ENCODE measurements around the gene POGLUT2.

The POGLUT2 gene

DNA sequence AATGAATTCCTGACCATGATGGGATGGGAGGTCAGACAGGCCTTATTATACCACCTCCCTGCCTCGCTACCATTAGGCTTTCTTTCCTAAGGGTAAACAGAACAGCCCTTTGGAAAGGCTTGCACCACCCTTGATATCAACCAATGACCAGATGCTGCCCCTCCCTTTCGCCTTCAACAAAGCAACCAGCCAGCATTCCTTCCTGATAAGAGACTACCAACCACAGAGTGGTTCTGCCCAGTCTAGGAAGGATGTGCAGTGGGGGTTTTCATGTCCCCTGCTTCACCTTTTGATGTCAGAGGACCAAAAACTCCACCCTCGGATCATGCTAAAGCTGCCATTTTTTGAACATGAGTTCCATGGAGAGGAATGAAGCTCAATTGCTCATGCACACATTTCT, 46.9 kb downstream of the POGLUT2 start:
- no peak overlapping the region for H3K4me3 ChIP-seq (replicated peaks; ENCODE audit: low read depth, low read length)
- no peak for DNase-seq (ENCODE audit: extremely low read depth, low read depth)
- TF ChIP-seq, protein P1, sequence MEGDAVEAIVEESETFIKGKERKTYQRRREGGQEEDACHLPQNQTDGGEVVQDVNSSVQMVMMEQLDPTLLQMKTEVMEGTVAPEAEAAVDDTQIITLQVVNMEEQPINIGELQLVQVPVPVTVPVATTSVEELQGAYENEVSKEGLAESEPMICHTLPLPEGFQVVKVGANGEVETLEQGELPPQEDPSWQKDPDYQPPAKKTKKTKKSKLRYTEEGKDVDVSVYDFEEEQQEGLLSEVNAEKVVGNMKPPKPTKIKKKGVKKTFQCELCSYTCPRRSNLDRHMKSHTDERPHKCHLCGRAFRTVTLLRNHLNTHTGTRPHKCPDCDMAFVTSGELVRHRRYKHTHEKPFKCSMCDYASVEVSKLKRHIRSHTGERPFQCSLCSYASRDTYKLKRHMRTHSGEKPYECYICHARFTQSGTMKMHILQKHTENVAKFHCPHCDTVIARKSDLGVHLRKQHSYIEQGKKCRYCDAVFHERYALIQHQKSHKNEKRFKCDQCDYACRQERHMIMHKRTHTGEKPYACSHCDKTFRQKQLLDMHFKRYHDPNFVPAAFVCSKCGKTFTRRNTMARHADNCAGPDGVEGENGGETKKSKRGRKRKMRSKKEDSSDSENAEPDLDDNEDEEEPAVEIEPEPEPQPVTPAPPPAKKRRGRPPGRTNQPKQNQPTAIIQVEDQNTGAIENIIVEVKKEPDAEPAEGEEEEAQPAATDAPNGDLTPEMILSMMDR (IDR thresholded peaks at IDR 0.05; ENCODE audit: low read depth, low read length, missing control alignments), result no peak

DNA sequence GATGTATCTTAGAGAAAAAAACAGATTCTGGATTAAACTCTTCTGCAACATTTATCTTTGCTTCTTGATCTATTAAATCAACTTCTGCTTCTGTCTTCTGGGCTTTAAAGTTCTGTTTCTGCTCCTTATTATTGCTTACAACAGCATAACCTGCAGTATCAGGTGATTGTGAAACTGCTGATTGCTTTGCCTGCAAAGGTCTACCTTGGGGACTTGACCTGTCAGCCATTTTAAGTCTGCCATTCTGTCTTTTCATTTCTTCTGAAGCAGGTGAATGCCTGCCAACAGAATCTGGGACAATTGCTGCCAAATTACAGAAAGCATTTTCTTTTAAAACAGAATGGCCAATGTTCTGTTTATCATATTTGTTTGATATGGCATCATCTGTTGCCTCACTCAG, 56.3 kb downstream of the POGLUT2 start:
- no peak for DNase-seq (ENCODE audit: extremely low read depth, low read depth)
- TF ChIP-seq, protein P1 (IDR thresholded peaks at IDR 0.05; ENCODE audit: low read depth, low read length, missing control alignments), result no peak
- no peak overlapping the region for H3K4me3 ChIP-seq (replicated peaks; ENCODE audit: low read depth, low read length)

DNA sequence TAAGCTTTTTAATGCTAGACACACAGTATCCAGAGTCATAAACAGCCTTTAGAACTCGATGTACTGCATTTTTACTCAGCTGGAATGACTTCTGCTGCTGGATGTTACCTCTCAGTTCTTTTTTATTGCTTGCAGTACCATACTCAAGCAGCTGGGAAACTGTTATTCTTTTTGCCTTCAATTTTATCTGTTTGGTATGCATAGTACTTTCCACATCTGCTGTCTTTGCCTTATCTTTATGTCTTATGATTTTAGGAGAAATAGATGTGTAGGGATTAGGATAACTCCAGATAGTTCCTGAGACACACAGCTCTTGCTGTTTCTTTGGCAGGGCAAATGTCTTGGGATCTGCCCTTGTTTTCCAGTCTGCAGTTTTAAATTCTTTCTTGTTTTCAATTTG, 56.7 kb downstream of the POGLUT2 start:
- TF ChIP-seq, protein P1 (IDR thresholded peaks at IDR 0.05; ENCODE audit: low read depth, low read length, missing control alignments), result no peak
- no peak for DNase-seq (ENCODE audit: extremely low read depth, low read depth)
- H3K4me3 ChIP-seq (replicated peaks; ENCODE audit: low read depth, low read length), result no peak overlapping the region

Data from HFF-Myc (cell line).